Nucleus accumbens (tissue), 56 donors: ENCODE measurements around the gene GRM1.
A peak's percentile ranks its signal among the peaks of the same experiment; 100 is the strongest.

Experiments
- DNase-seq, 56 donors: peaks; one replicate each; lab custom pipeline; 2025; lab: John Stamatoyannopoulos, UW

Gene GRM1

DNA sequence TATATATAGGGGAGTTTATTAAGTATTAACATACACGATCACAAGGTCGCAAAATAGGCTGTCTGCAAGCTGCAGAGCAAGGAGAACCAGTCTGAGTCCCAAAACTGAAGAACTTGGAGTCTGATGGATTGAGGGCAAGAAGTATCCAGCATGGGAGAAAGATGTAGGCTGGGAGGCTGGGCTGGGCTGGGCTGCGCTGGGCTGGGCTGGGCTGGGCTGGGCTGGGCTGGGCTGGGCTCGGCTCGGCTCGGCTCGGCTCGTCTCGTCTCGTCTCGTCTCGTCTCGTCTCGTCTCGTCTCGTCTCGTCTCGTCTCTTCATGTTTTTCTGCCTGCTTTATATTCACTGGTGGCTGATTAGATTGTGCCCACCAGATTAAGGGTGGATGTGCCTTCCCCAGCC lies 238.6 kb downstream of the GRM1 start:
- DNase-seq, result no peak

GRCh38 chr6:146267946-146268345 lies 239.1 kb downstream of the GRM1 start:
- no peak for DNase-seq

DNA sequence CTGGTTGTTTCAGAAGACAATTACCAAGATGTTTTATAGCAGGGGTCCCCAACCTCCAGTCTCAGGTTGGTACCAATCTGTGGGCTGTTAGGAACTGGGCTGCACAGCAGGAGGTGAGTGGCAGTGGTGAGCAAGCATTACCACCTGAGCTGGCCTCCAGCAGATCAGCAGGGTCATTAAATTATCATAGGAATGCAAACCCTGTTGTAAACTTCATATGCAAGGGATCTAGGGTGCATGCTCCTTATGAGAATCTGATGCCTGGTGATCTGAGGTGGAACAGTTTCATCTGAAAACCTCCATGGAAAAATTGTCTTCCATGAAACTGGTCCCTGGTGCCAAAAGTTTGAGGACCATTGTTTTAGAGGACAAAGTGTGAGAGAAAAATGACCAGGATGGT lies 240.6 kb downstream of the GRM1 start:
- no peak for DNase-seq

- DNase-seq, result peak in 4 of 56 donors; percentile 1 to 18 (median 7)
Measured at GRCh38 chr6:146271163-146271562, 242.3 kb downstream of the GRM1 start.

DNA sequence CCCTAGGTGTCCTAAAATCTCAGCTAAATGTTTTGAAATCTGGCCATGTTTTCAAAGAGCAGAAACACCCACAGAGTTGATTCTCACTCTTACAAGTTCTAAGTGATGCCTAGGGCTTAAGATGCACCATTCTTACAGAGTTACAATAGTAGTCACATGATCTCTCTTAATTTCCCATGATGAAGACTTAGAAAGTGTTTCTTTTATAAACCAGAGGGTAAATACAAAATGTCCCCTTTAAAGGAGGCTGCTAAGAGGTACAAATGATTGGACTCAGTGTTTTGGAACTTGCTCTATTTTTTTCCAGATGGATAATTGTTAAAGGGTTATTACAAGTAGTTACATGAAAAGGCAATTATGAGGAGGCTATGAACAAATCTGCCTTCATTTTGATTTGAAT lies 244.6 kb downstream of the GRM1 start:
- no peak for DNase-seq

GRCh38 chr6:146277142-146277541 lies 248.3 kb downstream of the GRM1 start:
- DNase-seq, result no peak

DNA sequence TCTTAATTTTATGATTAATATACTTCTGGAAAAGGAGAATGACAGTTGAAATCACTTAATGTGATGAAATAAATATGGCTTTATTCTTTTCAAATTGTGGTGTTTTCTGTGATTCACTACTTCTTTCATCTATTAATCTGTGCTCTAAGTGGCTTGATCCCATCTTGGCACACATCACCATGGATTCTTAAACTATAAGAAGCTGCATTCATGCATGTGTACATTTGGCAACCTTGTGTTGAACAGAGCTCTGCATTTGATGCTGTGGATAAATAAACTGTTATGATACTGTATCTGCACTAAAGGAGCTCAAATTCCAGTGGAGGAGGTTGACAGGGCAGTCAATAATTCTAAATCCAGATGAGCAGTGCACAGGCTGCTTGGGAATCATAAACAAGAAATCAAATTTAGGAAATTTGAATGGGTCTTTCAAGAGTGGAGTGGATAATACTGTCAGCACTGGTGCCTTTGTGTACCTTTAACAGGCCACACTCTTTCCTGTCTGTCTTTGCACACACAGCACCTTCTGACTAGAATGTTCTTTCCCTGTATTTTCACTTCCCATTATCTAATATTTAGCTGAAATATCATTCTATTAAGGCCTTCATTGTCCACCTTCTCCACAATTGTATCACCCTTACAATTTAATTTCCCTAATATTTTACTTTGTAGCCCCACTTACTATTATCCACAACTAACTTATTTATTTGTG lies 252.9 kb downstream of the GRM1 start:
- no peak for DNase-seq

- DNase-seq, result no peak
Measured at GRCh38 chr6:146282837-146283236, 254.0 kb downstream of the GRM1 start.

DNA sequence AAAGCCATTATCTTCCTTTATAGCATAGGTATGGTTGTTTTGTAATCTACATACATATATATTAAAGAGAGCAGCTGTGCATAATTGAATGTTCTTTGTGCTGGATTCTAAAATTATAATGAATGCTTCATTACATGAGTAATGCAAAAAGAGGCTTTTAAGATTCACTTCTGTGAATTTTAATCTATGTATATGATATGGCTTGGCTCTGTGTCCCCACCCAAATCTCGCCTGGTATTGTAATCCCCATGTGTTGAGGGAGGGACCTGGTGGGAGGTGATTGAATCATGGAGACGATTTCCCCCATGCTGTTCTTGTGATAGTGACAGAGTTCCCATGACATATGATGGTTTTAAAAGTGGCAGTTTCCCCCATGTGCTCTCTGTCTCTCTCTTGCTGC lies 255.4 kb downstream of the GRM1 start:
- no peak for DNase-seq

- no peak for DNase-seq
Measured at GRCh38 chr6:146286961-146287360, 258.1 kb downstream of the GRM1 start.

DNA sequence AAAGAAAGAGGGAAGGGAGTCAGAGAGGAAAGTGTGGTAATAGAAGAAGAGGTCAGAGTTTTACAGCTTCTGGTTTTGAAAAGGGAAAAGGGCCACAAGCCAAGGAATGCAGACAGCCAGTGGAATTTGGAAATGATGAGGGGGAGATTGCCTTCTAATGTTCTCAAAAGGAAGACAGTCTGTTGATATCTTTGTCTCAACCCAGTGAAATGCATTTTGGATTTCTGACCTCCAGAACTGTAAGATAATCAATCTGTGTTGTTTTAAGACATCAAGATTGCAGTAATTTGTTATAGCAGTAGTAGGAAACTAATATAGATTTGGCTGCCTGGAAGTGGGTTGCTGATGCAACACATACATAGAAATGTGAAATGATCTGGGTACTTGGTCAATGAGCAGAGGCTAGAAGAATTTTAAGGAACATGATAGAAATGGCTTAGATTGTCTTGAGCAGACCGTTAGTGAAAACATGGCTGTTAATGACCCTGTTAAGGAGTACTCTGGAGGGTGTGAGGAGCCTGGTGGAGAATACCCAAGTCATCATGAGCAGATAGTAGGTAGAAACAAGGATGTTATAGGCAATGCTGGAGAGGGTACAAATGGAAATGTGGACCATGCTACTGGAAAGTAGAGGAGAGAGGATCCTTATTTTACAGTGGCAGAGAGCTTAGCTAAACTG lies 259.0 kb downstream of the GRM1 start:
- no peak for DNase-seq

DNA sequence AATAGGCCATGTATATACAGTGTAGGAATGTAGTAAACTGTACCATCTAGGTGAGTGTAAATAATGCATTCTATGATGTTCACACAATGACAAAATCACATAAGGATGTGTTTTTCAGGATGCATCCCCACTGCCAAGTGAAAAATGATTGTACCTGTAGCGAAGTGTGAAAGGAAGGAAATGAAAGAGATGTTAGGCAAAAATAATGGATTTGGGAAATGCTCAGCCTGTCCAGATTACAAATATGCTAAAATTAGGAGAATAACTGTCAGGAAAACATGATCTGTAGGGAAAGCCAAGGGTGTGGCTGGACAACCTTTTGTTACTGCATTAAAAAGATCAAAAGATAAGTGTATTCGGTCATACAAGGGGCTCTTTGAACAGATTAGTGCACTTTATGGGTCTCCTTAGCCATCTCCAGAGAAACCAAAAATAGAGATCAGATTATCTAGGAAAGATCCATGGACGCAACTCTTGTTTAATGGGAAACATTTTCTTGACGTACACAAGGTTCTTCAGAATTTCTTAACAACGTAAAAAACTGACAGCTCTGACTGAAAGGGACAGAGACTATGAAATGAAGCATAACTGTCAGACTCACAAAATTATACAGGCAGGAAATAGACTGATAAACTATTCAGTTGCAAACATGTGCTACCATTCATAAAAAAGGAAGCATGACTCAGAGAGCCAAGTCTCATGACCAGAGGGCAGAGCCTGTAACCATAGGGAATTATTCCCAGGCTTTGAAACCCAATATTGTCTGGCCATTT lies 261.1 kb downstream of the GRM1 start:
- no peak for DNase-seq

- DNase-seq, result no peak
Measured at GRCh38 chr6:146290589-146290901, 261.7 kb downstream of the GRM1 start.

GRCh38 chr6:146292506-146292905 lies 263.6 kb downstream of the GRM1 start:
- no peak for DNase-seq

- DNase-seq, result no peak
Measured at GRCh38 chr6:146295695-146296094, 266.8 kb downstream of the GRM1 start.

DNA sequence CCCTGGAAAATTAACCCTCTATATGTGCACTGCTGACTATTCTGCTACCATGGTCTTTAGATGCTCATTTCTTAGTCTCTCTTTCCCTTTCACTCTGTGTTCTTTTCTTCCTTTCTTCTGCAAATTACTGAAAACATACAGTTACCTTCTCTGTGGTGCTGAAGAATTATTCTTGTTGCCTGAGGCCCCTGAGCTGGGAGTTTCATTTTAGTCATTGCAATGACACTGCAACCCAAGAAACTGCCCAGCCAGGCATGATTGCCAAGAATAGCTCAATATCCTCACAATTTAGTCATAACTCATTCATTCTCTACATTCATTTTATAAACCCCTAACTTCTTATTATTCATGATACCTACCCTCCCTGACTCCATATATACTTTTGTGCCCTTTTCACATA lies 269.0 kb downstream of the GRM1 start:
- DNase-seq, result no peak

- DNase-seq, result no peak
Measured at GRCh38 chr6:146300521-146300920, 271.7 kb downstream of the GRM1 start.

GRCh38 chr6:146301764-146302163 lies 272.9 kb downstream of the GRM1 start:
- DNase-seq, result no peak

DNA sequence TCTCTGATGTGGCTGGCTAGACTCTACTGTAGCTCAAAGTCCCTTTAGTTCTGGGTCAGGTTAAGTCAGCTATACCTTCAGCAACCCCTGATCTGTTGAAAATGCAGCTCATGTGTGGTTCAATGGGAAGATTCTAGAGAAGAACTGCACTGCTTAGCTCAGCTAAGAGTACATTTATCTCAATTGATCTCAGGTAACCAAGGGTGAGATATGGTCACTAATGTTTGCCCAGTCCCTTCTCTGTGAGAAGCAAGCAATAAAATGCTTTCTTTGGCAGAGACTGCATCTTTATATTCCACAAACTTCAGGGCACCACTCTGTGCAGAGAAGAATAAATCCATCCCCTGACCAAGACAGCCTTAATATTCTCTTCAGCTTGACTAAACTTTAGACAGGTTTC lies 274.1 kb downstream of the GRM1 start:
- no peak for DNase-seq

DNA sequence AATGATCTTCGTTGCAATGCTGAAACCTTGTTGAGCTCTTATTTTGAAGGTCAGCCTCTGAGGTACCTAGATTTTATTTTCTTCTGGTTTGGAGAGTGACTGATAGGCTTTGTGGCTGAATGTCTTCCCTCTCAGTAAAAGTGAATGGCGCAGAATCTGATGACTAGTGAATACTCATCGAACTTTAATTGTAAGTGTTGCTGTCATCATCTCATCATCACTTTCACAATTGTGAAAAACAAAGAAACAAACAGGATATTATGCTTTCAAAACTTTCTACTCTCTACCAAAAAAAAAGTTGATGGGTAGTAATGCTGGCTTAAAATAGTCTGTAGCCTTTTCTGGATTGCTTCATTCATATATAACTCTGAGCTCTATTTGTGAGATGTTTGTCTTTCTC lies 275.3 kb downstream of the GRM1 start:
- no peak for DNase-seq

DNA sequence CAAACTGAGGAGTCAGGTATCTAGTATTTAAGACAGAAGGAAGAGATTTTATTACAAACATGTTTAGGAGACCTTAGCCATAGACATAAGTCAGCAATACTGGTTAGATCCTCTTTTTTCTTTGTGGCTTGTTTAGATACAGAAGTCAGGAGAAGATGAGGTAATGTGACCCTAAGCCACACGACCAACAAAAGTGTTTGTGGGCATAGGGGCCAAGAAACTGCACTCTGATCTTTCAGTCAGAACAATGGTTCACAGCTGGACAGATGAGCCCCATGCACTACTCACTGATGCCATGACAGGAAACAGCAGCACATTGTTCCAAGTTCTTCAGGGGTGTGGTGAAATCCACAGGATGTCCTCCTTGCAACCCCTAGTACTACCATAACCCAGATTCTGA lies 276.2 kb downstream of the GRM1 start:
- no peak for DNase-seq

DNA sequence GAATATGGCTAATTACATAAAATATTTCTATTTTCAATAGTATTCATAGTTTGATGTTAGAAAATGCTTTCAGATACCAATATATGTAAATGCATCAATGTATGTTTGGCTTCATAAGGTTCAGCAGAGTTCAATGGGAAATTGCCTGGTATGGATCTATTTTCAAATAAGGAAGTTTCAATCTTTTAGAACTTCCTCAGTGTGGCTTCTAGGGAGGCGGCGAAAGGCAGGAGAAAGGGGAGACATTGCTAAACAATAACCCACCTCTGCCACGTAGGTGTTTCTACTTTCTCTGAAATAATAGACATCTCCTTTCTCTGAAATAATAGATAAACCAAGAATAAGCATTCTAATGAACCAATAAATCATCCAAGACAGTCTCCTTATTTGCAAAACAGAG lies 277.1 kb downstream of the GRM1 start:
- DNase-seq, result no peak
